Ishikawa (cell line): ENCODE results near the gene CNGA3.

Source experiments
- CEBPB ChIP-seq: IDR thresholded peaks from 2 replicates; pipeline ENCODE4 v1.6.1; 2012
- CREB1 ChIP-seq: IDR thresholded peaks from 2 replicates; pipeline ENCODE4 v1.6.1; 2012; ENCODE audit warnings: low read depth
- EGR1 ChIP-seq: IDR thresholded peaks from 2 replicates; pipeline ENCODE4 v1.6.1; 2012
- EP300 ChIP-seq: IDR thresholded peaks from 2 replicates; pipeline ENCODE4 v1.6.1; 2012; ENCODE audit warnings: borderline replicate concordance
- FOXM1 ChIP-seq: IDR thresholded peaks from 2 replicates; pipeline ENCODE4 v1.6.1; 2012; ENCODE audit warnings: low read depth, borderline replicate concordance
- NFIC ChIP-seq: IDR thresholded peaks from 2 replicates; pipeline ENCODE4 v1.6.1; 2012
- RAD21 ChIP-seq: IDR thresholded peaks from 2 replicates; pipeline ENCODE4 v1.6.1; 2012; ENCODE audit warnings: low read depth
- TAF1 ChIP-seq: IDR thresholded peaks from 2 replicates; pipeline ENCODE4 v1.6.1; 2012; ENCODE audit warnings: low read depth, mild to moderate bottlenecking
- TCF12 ChIP-seq: IDR thresholded peaks from 2 replicates; pipeline ENCODE4 v1.6.1; 2012; ENCODE audit warnings: low read depth
- TEAD4 ChIP-seq: IDR thresholded peaks from 2 replicates; pipeline ENCODE4 v1.6.1; 2012
- YY1 ChIP-seq: IDR thresholded peaks from 2 replicates; pipeline ENCODE4 v1.6.1; 2012; ENCODE audit warnings: low read depth
- ZBTB7A ChIP-seq: IDR thresholded peaks from 2 replicates; pipeline ENCODE4 v1.6.1; 2012; ENCODE audit warnings: low read depth
- TF ChIP-seq, protein P1 (sequence below): IDR thresholded peaks from 2 replicates; pipeline ENCODE4 v1.6.1; 2012; ENCODE audit warnings: low read depth, mild to moderate bottlenecking
- TF ChIP-seq, protein P2 (sequence below): IDR thresholded peaks from 2 replicates; pipeline ENCODE4 v1.6.1; 2012
- TF ChIP-seq, protein P3 (sequence below): IDR thresholded peaks from 2 replicates; pipeline ENCODE4 v1.6.1; 2012

Gene CNGA3

DNA sequence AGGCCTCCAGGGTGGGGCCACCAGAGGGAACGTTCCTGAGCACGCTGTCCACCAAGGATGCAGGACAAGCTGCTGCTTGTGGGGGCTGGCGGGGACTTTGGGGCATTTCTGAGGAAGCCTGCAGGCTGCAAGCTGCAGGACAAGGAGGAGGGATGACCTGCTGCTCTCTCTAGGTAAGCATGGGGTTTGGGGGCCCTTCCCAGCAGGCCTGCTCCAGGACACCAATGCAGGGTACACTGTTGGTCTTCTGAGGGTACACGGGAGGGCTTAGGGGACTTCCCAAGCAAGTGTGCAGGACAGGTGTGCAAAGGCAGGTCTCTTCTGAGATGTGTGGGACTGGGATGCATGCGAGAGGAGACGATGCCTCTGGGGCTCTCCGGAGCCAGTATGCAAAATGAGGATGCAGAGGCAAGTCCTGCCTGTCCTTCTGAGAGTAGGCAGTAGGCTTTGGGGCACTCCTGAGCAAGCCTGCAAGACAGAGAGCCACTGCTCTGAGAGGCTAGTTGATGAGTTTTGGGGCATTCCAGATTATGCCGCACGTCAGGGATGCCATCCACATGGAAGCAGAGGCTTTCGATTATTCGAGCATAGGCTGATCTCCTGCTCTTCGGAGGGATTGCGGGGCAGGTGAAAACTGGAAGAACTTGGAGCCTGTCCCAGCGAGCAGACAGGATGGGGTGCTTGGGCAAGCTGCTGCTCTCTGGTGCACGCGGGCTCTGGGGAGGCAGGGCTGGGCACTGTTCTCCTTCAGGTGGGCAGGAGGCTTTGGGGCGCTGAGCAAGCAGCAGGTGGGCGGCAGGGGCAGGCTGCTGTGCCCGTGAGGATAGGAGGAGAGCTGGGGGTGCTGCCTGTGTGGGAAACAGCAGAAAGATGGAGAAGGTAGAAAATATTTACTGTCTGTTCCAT is 44.6 kb downstream of the CNGA3 start:
- TF ChIP-seq, protein P1, sequence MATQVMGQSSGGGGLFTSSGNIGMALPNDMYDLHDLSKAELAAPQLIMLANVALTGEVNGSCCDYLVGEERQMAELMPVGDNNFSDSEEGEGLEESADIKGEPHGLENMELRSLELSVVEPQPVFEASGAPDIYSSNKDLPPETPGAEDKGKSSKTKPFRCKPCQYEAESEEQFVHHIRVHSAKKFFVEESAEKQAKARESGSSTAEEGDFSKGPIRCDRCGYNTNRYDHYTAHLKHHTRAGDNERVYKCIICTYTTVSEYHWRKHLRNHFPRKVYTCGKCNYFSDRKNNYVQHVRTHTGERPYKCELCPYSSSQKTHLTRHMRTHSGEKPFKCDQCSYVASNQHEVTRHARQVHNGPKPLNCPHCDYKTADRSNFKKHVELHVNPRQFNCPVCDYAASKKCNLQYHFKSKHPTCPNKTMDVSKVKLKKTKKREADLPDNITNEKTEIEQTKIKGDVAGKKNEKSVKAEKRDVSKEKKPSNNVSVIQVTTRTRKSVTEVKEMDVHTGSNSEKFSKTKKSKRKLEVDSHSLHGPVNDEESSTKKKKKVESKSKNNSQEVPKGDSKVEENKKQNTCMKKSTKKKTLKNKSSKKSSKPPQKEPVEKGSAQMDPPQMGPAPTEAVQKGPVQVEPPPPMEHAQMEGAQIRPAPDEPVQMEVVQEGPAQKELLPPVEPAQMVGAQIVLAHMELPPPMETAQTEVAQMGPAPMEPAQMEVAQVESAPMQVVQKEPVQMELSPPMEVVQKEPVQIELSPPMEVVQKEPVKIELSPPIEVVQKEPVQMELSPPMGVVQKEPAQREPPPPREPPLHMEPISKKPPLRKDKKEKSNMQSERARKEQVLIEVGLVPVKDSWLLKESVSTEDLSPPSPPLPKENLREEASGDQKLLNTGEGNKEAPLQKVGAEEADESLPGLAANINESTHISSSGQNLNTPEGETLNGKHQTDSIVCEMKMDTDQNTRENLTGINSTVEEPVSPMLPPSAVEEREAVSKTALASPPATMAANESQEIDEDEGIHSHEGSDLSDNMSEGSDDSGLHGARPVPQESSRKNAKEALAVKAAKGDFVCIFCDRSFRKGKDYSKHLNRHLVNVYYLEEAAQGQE, result no peak

DNA sequence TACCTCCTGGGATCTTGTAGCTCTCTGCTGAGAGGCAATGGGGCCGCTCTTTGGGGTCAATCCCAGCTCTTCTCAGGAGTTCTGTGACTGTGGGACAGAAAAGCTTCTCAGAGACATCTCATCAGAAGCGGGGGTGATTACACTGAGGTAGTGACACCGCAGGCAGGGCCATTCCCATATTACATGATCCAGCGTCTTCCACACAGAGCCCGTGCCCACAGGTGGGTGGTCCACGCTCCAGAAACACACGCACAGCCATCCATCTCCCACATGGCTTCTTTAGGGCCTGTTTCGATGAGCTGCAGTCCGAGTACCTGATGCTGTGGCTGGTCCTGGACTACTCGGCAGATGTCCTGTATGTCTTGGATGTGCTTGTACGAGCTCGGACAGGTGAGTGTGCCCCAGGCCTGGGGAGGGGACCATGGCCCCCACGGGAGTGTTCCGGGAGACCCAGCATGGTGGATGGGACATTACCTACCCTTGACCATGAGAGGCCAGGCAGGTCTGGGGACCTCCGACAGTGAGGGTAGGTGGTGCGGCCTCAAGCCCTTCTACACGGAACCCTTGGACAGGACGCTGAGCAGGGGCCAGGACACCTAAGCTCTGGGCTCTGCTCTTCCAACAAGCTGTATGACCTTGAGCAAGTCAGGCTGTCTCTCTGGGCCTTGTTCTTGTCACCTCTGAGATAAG is 45.5 kb downstream of the CNGA3 start:
- TF ChIP-seq ZBTB7A (no peak), FOXM1 (no peak), TAF1 (no peak), CEBPB (no peak), RAD21 (no peak), TCF12 (no peak), CREB1 (no peak), TEAD4 (no peak), NFIC (no peak)
- TF ChIP-seq, protein P2, sequence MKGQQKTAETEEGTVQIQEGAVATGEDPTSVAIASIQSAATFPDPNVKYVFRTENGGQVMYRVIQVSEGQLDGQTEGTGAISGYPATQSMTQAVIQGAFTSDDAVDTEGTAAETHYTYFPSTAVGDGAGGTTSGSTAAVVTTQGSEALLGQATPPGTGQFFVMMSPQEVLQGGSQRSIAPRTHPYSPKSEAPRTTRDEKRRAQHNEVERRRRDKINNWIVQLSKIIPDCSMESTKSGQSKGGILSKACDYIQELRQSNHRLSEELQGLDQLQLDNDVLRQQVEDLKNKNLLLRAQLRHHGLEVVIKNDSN, result no peak

DNA sequence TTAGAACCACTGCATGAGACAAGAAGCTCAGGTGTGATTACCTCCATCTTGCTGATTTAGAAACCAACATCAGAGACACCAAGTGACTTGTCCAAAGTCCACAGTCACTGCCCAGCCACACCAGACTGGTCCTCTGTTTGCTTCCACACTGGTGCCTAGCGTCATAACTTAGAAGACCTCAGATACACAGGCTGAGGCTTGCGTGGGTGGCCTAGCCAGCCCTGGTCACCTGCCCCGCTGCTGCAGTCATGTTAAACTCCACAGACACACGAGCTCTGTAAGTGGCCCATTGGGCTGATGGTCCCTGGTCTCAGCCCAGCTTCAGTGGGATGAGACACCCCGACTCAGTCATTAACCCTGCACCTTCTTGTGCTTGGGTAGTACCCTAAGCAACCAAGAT is 47.1 kb downstream of the CNGA3 start:
- no peak for TF ChIP-seq RAD21
- TF ChIP-seq ZBTB7A, result no peak
- no peak for TF ChIP-seq NFIC
- no peak for TF ChIP-seq CREB1
- TF ChIP-seq EGR1, result no peak
- TF ChIP-seq CEBPB, result no peak
- TF ChIP-seq TCF12, result no peak
- no peak for TF ChIP-seq TAF1
- no peak for TF ChIP-seq FOXM1
- TF ChIP-seq YY1, result no peak
- TF ChIP-seq EP300, result no peak
- TF ChIP-seq, protein P2, result no peak
- TF ChIP-seq, protein P1, result no peak
- no peak for TF ChIP-seq TEAD4
- TF ChIP-seq, protein P3, sequence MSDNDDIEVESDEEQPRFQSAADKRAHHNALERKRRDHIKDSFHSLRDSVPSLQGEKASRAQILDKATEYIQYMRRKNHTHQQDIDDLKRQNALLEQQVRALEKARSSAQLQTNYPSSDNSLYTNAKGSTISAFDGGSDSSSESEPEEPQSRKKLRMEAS, result no peak

DNA sequence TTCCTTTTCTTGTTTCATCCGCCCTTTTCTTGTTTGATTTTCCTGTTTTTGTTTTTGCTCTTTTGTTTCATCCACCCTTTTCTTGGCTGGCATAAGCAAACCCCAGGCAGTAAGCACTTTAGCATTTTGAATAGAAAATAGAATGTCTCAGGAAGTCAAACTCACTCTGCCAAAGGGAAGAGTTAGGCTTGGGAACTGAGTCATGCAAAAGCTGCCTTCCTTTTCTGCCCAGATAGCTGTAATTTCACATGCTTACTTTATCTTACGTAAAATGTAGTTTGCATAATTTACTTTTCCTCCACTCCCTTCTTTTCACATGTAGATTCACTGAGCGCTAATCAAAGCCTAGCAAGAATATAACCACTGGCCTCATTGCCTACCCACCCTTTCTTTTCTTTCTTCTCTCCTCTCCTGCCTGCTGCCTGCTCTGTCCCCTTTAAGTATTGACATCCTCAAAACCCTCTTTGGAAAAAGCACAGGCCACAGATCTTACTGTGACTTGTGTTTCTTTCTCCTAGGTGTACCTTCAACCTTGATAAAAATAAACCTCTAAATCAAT is 48.4 kb downstream of the CNGA3 start:
- TF ChIP-seq CEBPB, result no peak
- TF ChIP-seq FOXM1, result no peak
- TF ChIP-seq CREB1, result no peak
- TF ChIP-seq TAF1, result no peak
- TF ChIP-seq TEAD4, result no peak
- no peak for TF ChIP-seq TCF12
- TF ChIP-seq, protein P2, result no peak

DNA sequence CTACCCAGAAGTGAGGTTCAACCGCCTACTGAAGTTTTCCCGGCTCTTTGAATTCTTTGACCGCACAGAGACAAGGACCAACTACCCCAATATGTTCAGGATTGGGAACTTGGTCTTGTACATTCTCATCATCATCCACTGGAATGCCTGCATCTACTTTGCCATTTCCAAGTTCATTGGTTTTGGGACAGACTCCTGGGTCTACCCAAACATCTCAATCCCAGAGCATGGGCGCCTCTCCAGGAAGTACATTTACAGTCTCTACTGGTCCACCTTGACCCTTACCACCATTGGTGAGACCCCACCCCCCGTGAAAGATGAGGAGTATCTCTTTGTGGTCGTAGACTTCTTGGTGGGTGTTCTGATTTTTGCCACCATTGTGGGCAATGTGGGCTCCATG is 49.7 kb downstream of the CNGA3 start:
- TF ChIP-seq TEAD4 (no peak), YY1 (no peak), EP300 (no peak), NFIC (no peak), EGR1 (no peak), CEBPB (no peak)
- TF ChIP-seq, protein P3, result no peak
- TF ChIP-seq, protein P2, result no peak
- TF ChIP-seq, protein P1, result no peak
